Type B pancreatic cell (in vitro differentiated cells): ENCODE results near the gene CLCC1. TPM values are rescaled to one million over a fixed set of nuclear protein-coding genes. Genes with fewer than 3 reads are reported as not detected.

ENCODE experiments used
- DNase-seq: peaks from one replicate; pipeline ENCODE4 v3.0.0; 2021; ENCODE audit warnings: mixed read lengths; ENCODE audit not compliant: unreplicated experiment; ENCODE audit errors: extremely low spot score
- H3K27ac Mint-ChIP-seq: 2 replicates; pipeline ENCODE4 v1.8.0; 2021; ENCODE audit warnings: mild to moderate bottlenecking, mixed read lengths
- H3K27me3 Mint-ChIP-seq: 2 replicates; pipeline ENCODE4 v1.8.0; 2021; ENCODE audit warnings: mixed read lengths
- H3K36me3 Mint-ChIP-seq: 2 replicates; pipeline ENCODE4 v1.8.0; 2021; ENCODE audit warnings: mixed read lengths
- H3K4me1 Mint-ChIP-seq: one replicate; pipeline ENCODE4 v1.8.0; 2021; ENCODE audit warnings: mixed read lengths; ENCODE audit not compliant: unreplicated experiment
- H3K4me3 Mint-ChIP-seq: 2 replicates; pipeline ENCODE4 v1.8.0; 2021; ENCODE audit warnings: mild to moderate bottlenecking, mixed read lengths
- H3K9me3 Mint-ChIP-seq: 2 replicates; pipeline ENCODE4 v1.8.0; 2021; ENCODE audit warnings: mixed read lengths
- CTCF ChIP-seq: fragments of 200-600 bp; sonication (generic); conservative IDR thresholded peaks from 2 replicates; pipeline ENCODE4 v1.5.0; 2021; ENCODE audit warnings: antibody characterized with exemption, mild to moderate bottlenecking
- total RNA-seq: library from RNA; stranded (reverse); gene quantifications from 2 replicates; pipeline ENCODE4 v1.2.1, GENCODE V29; 2021; ENCODE audit warnings: low replicate concordance

CLCC1 gene
- total RNA-seq, 1 donor from 2014 or later: 32.9 TPM

- no peak overlapping the region for H3K4me3 Mint-ChIP-seq
- H3K9me3 Mint-ChIP-seq: no peaks in the 10 kb centered on the region
- no peak overlapping the region for H3K27ac Mint-ChIP-seq
- TF ChIP-seq CTCF: no peak
- H3K36me3 Mint-ChIP-seq: peaks cover 16% of the 10 kb centered on the region
- DNase-seq: no peak
- H3K4me1 Mint-ChIP-seq: no peaks in the 10 kb centered on the region
- H3K27me3 Mint-ChIP-seq: no peaks in the 10 kb centered on the region
These were observed 6.1 kb upstream of the CLCC1 start for GRCh38 chr1:108969346-108969745.

DNA sequence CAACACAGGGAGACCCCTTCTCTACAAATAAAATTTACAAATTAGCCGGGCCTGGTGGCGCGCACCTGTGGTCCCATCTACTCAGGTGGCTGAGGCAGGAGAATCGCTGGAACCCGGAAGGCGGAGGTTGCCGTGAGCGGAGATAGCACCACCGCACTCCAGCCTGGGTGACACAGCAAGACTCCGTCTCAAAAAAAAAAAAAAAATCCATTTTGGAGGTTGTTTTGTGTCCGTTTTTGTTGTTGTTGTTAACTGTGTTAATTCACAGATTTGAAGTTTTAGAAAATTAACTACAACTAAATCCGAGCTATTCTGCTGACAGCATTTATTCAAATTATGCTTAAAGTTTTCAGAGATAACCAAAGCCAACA is 618 bp downstream of the CLCC1 start:
- no peak for TF ChIP-seq CTCF
- peak overlapping the region; percentile 91 for H3K4me3 Mint-ChIP-seq

GRCh38 chr1:108961752-108962486 is 1.4 kb downstream of the CLCC1 start:
- Mint-ChIP-seq H3K4me1 (peaks cover 9% of the 10 kb centered on the region), H3K27me3 (no peaks in the 10 kb centered on the region), H3K9me3 (no peaks in the 10 kb centered on the region), H3K27ac (peak overlapping the region; percentile 93), H3K36me3 (peaks cover 7% of the 10 kb centered on the region), H3K4me3 (peak overlapping the region; percentile 91)
- DNase-seq: no peak
- no peak for TF ChIP-seq CTCF

More for the DNA sequence above, 618 bp downstream of the CLCC1 start:
- no peaks in the 10 kb centered on the region for H3K27me3 Mint-ChIP-seq
- peaks cover 9% of the 10 kb centered on the region for H3K4me1 Mint-ChIP-seq
- DNase-seq: no peak
- no peaks in the 10 kb centered on the region for H3K9me3 Mint-ChIP-seq
- H3K36me3 Mint-ChIP-seq: peaks cover 13% of the 10 kb centered on the region
- H3K27ac Mint-ChIP-seq: peak overlapping the region; percentile 93

- no peak for DNase-seq
- Mint-ChIP-seq H3K27ac (no peak overlapping the region), H3K36me3 (peaks cover 13% of the 10 kb centered on the region), H3K4me3 (no peak overlapping the region), H3K9me3 (no peaks in the 10 kb centered on the region), H3K4me1 (peaks cover 9% of the 10 kb centered on the region), H3K27me3 (no peaks in the 10 kb centered on the region)
- no peak for TF ChIP-seq CTCF
These were observed 2.1 kb downstream of the CLCC1 start for GRCh38 chr1:108961198-108961597.

DNA sequence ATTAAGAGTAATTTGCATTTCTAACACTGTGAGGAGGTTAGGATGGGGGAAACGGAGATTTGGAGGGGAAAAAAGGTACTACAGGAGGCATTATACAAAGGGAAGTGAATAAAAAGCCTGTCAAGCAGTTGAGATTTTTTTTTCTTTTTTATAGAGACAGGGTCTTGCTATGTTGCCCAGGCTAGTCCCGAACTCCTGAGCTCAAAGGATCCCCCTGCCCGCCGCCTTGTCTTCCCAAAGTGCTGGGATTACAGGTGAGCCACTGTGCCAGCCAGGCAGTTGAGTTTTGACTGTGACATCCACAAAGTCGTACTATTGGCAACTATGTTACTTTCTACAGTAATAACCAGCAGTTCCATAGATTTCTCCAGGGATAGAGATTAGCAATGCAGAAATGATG is 2.6 kb downstream of the CLCC1 start:
- Mint-ChIP-seq H3K9me3 (no peaks in the 10 kb centered on the region), H3K27ac (peak overlapping the region; percentile 4), H3K27me3 (no peaks in the 10 kb centered on the region), H3K4me1 (peaks cover 9% of the 10 kb centered on the region), H3K36me3 (peaks cover 16% of the 10 kb centered on the region), H3K4me3 (peak overlapping the region; percentile 26)
- no peak for TF ChIP-seq CTCF
- DNase-seq: no peak
